HT-29 (cell line): ENCODE measurements around the gene REC8. TPM values are rescaled to one million over a fixed set of nuclear protein-coding genes. Genes with fewer than 3 reads are reported as not detected.
A peak's percentile ranks its signal among the peaks of the same experiment; 100 is the strongest.

Experiments
- DNase-seq: peaks from one replicate; pipeline ENCODE4 v3.0.0-alpha.2; 2015; ENCODE audit warnings: low spot score
- total RNA-seq: library from RNA; depleted of rRNA; stranded (reverse); fragments of >200 nt; shearing (Covaris generic); gene quantifications from 2 replicates; pipeline ENCODE4 v1.2.3, GENCODE V29; 2014; rRNA removed

Gene REC8, protein sequence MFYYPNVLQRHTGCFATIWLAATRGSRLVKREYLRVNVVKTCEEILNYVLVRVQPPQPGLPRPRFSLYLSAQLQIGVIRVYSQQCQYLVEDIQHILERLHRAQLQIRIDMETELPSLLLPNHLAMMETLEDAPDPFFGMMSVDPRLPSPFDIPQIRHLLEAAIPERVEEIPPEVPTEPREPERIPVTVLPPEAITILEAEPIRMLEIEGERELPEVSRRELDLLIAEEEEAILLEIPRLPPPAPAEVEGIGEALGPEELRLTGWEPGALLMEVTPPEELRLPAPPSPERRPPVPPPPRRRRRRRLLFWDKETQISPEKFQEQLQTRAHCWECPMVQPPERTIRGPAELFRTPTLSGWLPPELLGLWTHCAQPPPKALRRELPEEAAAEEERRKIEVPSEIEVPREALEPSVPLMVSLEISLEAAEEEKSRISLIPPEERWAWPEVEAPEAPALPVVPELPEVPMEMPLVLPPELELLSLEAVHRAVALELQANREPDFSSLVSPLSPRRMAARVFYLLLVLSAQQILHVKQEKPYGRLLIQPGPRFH
- 3.4 and 14.0 TPM in 2 replicates for total RNA-seq

DNA sequence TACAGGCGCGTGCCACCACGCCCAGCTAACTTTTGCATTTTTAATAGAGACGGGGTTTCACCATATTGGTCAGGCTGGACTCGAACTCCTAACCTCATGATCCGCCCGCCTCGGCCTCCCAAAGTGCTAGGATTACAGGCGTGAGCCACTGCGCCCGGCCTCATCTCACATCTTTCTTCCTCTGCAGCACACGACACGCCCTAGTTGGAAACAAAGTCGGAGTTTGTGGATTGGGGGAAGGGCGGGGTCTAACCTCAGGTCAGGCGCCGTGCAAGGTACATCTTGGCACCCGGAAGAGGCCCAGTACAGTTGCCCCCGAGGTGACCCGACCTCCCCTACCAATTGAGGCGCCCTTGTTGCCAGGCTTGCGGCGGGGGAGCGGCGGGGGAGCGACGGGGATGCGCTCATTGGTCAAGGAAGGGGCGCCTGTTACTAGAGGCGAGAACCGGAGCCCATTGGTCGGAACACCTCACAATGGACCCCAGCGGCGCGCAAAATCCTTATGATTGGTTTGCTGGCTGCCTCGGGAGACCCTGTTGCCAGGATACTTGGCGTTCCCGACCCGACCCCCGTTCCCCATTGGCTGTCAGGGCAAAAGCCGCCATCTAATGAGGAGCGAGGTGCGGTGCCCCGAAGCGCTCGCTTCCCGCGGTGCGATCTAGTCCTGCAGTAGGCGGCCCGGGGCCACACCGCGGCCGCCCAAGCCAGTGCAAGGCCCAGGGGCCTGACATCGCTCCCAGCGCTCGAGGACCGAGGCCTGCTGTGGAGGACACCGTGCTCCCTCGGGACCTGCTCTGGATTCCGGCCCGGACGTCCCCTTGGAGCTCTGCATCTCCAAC lies at the start of gene REC8:
Gene REC8, plus strand, starts transcription at position 659 of the 839 bp plus-strand sequence. CDS start 473 bp downstream, outside the sequence.
- DNase-seq: no peak

DNA sequence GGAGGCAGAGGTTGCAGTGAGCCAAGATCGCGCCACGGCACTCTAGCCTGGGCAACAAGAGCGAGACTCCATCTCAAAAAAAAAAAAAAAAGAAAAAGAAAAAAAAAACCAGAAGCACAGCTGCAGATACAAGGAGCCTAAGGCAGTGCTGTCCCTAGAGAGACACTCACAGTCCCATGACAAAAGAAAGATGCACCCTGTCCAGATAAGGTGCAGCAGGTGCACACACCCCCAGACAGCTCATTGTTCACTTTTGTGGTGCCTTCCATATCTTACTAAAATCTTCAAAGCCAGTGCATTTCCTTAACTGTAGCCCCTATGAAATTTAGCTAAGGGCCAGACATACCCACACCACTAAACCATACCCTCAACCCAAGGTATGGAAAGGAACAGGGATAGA lies 49.5 kb upstream of the REC8 start:
- no peak for DNase-seq

DNA sequence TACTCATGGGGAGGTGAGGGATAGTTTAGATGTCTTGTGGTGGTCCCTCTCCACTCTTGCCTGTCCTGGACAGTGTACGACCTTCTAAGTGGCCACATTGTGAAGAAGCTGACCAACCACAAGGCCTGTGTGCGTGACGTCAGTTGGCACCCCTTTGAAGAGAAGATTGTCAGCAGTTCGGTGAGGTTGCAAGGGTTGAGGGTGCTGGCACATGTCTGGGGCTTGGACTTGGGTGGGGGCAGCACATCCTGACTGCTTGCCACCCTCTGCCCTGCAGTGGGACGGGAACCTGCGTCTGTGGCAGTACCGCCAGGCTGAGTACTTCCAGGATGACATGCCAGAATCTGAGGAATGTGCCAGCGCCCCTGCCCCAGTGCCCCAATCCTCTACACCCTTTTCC lies 49.0 kb upstream of the REC8 start:
- no peak for DNase-seq

DNA sequence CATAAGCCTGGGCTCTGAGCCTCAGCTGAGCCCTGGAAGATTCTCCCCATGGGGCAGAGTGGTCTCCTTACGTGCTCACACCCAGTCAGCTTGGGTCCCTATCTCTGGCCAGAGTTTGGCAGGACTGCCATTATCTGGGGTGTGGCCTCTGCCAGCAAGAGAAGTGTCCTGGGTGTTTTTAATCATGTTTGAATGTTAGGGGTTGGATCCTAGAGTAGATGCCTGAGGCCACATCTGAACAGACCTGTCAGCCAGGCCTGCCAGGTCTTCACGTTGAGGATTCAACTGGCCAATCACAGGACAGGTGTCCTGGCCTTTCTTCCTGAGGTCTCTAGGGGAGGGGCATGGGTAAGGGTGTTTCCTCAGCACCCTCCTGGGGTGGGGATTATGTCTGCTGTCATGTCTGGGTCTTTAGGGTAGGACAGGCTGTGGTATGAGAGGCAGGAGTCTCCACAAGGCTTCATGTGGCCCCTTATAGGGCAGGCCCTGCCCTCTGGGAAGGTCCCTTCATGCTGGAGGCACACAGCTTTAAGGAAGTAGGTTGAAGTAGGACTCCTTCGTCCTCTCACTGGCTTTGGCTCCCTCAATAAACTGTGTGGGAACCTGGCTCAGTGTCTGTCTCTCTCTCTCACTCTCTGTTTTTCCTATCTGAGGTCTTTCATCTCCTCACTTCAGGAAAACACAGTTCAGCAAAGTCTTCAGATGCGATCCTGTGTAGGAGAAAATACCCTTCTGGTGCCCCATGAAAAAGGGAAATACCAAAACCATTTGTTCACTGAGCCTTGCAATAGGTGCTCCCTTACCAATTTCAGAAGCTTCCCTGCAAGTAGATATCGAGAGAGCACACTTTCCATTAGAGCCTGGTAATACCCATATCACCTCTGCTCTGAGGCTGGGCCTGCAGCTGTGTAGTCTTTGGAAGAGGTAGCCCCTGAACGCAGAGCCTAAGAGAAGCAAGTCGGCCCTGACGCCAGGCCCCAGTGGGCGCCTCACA lies 48.2 kb upstream of the REC8 start:
- DNase-seq: no peak

DNA sequence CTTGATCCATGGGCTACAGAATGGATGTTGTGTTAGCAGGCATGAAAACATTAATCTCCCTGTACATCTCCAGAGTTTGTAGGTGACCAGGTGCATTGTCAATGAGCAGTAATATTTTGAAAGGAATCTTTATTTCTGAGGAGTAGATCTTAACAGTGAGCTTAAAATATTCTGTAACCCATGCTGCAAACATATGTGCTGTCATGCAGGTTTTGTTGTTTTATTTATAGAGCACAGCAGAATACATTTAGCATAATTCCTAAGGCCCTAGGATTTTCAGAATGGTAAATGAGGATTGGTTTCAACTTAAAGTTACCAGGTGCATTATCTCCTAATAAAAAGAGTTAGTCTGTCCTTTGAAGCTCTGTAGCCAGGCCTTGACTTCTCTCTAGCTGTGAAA lies 44.9 kb upstream of the REC8 start:
- no peak for DNase-seq

DNA sequence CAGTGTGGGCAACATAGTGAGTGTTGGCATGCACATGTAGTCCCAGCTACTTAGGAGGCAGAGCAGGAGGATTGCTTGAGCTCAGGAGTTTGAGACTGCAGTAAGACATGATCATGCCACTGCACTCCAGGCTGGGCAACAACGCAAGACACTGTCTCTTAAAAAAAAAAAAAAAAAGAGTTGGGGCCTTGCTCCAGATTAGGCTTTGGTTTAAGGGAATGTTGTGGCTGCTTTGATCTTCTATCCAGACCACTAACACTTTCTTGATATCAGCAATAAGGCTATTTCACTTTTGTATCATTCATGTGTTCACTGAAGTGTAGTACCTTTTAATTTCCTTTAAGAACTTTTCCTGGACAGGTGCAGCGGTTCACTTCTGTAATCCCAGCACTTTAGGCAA lies 44.2 kb upstream of the REC8 start:
- DNase-seq: no peak

DNA sequence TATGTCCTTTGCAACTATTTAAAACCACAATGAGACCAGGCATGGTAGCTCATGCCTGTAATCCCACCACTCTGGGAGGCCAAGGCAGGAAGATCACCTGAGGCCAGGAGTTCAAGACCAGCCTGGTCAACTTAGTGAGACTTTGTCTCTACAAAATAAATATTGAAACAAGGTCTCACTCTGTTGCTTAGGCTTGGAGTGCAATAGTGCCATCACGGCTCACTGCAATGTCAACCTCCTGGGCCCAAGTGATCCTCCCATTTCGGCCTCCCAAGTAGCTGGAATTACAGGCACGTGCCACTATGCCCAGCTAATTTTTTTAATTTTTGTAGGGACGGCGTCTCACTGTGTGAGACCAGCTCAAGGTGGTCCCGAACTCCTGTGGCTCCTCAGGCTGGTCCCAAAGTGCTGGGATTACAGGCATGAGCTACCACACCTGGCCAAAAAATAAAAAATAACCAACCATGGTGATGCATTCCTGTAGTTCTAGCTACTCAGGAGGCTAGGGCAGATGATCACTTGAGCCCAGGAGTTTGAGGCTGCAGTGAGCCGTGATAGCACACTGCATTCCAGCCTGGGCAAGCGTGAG lies 42.4 kb upstream of the REC8 start:
- DNase-seq: no peak

DNA sequence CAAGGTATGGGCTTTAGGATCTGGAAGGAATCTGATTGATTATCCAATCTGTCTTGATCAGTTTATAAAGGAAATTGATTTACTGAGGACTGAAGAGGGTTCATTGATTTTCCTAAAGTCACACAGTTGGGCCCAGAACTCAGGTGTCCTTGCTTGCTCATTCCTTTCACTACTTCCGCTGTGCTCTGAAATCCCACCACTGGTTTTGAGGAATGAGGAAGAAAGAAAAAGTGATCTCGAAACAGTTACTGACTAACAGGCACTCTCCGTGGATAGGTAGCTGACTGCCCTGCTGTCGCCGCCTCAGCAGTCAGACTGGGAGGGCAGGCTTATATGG lies 41.5 kb upstream of the REC8 start, which contains the start of gene FITM1:
Gene FITM1, plus strand, starts transcription at position 280 of the 337 bp plus-strand sequence. CDS start 905 bp downstream, outside the sequence.
- no peak for DNase-seq

DNA sequence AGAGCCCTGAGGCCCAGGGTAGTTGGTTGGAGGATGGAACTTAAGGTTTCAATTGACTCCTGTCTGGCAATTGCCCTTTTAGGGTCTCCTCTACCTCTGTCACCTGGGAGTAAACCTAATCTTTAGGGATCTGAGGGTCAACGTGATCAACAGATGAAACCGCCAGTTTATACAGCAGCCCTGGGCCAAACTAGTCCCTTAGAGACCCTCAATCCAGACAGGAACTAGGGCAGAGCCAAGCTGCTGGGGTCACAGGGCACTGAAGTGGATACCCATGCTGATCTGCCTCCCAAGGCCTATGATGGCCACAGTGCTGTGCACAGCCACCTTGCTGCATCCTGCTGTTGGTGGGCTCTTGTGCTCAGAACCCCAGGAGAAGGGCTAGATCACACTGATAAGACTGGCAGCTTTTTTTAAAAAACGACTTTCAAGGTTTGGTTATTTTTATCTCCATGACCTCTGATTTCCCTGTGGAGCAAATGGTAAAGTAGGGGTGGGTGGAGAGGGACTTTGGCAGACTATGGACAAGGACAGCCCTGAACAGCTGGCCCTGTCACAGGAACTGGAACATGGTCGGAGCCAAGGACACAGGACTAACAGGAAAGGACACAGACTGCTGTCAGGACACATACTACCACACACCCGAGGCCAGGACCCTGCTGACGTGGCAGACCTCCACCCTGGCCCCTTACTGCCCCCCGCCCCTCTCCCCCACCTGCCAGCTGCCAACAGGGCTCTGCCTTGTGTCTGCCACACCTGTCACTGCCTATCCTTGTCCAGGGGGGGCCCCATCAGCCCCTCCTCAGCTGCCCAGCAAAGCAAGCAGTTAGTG lies 40.9 kb upstream of the REC8 start:
- DNase-seq: no peak

DNA sequence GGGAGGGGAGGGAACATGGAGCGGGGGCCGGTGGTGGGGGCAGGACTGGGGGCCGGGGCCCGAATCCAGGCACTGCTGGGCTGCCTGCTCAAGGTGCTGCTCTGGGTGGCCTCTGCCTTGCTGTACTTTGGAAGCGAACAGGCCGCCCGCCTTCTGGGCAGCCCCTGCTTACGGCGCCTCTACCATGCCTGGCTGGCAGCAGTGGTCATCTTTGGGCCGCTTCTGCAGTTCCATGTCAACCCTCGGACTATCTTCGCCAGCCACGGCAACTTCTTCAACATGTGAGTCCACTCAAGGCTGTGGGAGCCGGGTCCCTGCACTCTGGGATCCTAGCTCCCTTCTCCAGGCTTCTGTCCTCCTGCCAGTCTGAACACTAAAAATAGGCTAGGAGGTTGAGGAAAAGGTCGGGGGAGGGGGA lies 40.3 kb upstream of the REC8 start:
- DNase-seq: no peak

DNA sequence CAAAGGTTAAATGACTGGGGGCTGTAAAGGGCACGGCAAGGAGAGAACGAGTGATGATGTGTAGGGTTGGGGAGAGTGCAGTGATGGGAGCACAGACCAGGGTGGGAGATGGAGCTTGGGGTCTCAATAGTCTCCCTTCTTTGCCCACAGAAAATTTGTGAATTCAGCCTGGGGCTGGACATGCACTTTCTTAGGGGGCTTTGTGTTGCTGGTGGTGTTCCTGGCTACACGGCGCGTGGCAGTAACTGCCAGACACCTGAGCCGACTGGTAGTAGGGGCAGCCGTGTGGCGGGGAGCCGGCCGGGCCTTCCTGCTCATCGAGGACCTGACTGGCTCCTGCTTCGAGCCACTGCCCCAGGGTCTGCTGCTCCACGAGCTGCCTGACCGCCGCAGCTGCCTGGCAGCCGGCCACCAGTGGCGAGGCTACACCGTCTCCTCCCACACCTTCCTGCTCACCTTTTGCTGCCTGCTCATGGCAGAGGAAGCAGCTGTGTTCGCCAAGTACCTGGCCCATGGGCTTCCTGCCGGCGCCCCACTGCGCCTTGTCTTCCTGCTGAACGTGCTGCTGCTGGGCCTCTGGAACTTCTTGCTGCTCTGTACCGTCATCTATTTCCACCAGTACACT lies 39.7 kb upstream of the REC8 start:
- no peak for DNase-seq

DNA sequence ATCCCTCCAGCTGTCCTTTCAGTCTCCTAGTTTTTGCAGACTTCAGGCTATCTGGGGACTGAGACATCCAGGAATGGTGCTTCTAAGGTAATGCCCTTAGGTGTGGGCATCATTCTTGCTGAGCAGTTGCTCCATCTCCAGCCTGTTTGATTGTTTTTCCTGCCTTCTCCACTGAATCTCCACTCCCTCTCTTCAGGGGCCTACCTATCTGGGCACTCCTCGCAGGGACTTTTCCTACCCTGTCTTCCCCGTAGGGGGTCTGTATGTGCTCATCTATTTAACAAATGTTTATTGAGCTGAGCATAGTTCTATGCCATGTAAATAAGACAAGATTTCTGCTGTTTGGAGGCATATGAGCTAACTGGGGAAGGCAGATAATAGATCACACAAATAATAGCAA lies 38.9 kb upstream of the REC8 start:
- DNase-seq: no peak

DNA sequence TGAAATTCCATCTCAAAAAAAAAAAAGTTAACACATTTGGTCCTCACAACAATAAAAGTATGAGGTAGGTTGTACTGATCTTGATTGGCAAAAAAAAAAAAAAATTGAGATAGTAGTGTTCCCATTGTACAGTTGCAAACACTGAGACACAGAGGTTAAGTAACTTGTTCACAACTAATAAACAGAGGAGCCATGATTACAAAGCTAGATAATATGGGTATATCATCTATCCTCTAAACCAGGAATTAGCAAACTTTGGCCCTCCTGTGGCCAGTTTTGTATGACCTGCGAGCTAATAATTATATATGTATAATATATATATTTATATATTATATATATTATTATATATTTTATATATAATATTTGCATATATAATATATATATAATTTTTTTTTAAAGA lies 38.1 kb upstream of the REC8 start:
- no peak for DNase-seq

DNA sequence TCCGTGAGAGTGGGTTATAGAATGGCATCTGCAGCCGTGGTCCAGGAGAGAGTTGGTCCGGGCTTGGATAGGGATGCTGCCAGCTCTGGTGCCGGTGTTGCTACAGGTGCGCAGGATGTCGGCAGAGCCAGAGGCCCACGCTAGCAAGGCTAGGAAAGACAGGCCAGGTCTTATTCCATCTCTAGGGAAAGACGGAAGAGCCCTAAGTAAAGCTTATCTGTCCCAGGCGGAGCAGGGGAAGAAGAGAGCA lies 36.4 kb upstream of the REC8 start:
- DNase-seq: no peak

DNA sequence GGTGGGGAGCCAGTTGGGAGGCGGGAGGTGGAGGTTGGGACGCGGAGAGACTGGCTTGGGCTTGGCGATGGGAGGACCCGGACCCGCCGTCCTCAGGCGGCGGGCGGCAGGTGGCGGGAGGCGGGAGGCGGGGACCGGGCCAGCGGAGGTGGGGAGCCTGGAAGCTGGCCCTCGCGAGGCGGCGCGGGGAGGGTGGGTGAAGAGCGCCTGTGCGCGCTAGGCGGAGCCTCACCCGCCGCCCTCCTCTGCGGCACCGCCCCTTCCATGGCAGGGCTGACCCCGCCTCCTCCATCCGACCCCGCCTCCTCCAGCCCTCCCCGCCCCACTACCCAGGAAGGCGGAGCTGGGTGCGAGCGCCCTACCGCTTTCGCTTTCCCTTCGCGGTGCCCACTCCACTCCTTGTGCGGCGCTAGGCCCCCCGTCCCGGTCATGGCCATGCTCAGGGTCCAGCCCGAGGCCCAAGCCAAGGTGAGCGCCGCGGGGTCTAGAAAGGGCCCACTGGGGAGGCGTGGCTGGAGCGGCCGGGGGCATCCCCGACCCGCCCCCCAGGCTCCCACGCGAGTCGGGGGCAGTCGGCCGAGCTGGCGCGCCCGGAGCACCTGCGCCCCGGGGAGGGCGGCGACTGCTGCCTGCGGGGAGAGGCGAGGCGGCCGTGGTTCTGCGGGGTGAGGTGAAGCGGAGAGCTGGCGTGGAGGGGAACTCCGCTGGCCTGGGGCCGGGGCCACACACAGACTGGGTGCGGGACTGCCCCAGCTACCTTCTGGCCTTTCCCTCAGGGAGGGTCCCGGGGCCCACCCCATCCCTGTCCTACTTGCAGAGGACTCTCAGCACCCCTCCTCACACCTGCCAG lies 35.8 kb upstream of the REC8 start, which contains the start of gene PSME1:
Gene PSME1, plus strand, starts transcription at position 361 of the 850 bp plus-strand sequence. Its CDS starts 69 bp downstream, at position 430.
- peak; percentile 82 for DNase-seq

DNA sequence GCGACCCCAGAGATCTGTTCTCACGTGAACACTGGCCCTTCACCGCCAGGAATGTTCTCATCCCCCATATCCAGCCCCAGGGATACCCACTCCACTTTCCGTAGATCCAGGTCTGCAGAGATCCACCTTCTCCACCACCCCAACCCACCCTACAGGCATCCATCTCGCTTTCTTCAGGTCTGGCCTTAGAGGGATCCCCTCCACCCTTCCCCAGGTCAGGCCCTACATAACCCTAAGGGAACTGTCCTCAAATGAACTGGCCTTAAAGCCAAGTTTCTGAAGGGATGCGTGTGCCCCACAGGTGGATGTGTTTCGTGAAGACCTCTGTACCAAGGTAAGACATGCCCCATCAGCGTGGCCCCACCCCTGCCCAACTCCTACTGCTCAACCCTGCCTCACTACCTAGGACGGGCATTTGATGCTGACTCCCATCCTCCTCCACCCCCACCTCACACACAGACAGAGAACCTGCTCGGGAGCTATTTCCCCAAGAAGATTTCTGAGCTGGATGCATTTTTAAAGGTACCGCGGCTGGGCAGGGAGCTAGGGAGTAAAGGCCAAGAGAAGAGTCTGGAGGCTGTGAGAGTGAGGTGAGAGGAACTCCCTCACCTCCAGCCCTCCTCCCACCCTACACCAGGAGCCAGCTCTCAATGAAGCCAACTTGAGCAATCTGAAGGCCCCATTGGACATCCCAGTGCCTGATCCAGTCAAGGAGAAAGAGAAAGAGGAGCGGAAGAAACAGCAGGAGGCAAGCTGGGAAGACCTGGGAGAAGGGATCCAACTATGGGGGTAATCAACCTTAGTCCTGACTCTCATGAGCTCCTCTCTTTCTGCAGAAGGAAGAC lies 35.0 kb upstream of the REC8 start:
- DNase-seq: peak; percentile 11

DNA sequence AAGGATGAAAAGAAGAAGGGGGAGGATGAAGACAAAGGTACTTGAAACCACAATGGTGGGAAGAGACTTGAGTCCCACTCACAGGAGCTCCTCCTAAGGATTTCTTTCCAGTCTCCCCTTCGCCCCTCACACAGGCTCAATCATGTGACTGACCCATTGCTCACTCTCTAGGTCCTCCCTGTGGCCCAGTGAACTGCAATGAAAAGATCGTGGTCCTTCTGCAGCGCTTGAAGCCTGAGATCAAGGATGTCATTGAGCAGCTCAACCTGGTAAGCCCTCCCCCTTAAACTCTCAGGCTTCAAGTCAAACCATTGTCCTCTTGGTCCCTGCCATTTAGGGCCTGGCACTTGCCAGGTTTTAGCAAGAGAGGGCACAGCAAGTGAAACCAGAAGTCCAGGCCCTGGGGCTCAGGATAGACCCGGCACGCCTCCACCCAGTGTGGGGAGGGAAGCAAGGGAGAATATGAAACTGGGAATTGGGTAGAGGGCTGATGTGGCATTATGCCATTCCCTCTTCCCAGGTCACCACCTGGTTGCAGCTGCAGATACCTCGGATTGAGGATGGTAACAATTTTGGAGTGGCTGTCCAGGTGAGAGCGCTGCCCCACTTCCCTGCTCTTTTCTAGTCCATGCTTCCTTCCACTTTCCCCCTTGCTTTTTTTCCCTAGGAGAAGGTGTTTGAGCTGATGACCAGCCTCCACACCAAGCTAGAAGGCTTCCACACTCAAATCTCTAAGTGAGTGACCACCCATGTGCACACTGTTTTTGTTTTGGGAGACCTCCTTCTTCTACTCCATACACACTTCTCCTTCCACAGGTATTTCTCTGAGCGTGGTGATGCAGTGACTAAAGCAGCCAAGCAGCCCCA lies 34.1 kb upstream of the REC8 start:
- DNase-seq: no peak
